Osteocyte (in vitro differentiated cells): ENCODE results near the gene SLC8A1. TPM values are rescaled to one million over a fixed set of nuclear protein-coding genes. Genes with fewer than 3 reads are reported as not detected.

Experiments
- DNase-seq: peaks from one replicate; pipeline ENCODE4 v3.0.0; 2021; ENCODE audit warnings: mixed read lengths; ENCODE audit not compliant: unreplicated experiment; ENCODE audit errors: extremely low spot score
- H3K27ac Mint-ChIP-seq: one replicate; pipeline ENCODE4 v1.8.0; 2021; ENCODE audit warnings: mild to moderate bottlenecking, mixed read lengths; ENCODE audit not compliant: unreplicated experiment
- H3K27me3 Mint-ChIP-seq: one replicate; pipeline ENCODE4 v1.8.0; 2021; ENCODE audit warnings: mixed read lengths; ENCODE audit not compliant: unreplicated experiment
- H3K36me3 Mint-ChIP-seq: one replicate; pipeline ENCODE4 v1.8.0; 2021; ENCODE audit warnings: mixed read lengths; ENCODE audit not compliant: unreplicated experiment
- H3K4me1 Mint-ChIP-seq: one replicate; pipeline ENCODE4 v1.8.0; 2021; ENCODE audit warnings: mixed read lengths; ENCODE audit not compliant: unreplicated experiment
- H3K4me3 Mint-ChIP-seq: one replicate; pipeline ENCODE4 v1.8.0; 2021; ENCODE audit warnings: mild to moderate bottlenecking, moderate library complexity, mixed read lengths; ENCODE audit not compliant: unreplicated experiment
- H3K9me3 Mint-ChIP-seq: one replicate; pipeline ENCODE4 v1.8.0; 2021; ENCODE audit warnings: mixed read lengths; ENCODE audit not compliant: unreplicated experiment
- CTCF ChIP-seq: fragments of 200-600 bp; sonication (generic); IDR thresholded peaks from 2 replicates; pipeline ENCODE4 v1.5.0; 2021; ENCODE audit warnings: antibody characterized with exemption, mild to moderate bottlenecking, moderate library complexity
- total RNA-seq: library from RNA; stranded (reverse); gene quantifications from 2 replicates; pipeline ENCODE4 v1.2.1, GENCODE V29; 2021

Gene SLC8A1
- total RNA-seq, 1 donor from 2014 or later: 17.3 TPM

DNA sequence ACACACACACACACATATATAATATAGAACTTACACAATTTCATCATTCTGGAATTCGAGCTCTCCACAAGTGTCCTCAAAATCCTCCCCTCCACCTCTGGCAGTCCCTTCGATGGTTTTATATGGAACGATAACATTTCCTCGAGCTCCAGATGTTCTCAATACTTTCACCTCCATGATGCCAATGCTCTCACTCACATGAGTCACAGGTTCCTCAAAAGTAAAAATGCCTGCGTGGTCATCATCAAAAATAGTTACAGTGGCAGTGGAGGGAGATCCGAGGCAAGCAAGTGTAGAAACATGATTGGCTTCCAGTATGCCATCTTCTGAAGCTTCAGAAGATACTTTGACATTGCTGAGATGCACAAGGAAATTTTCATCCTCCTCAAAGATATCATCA, 23.5 kb downstream of the SLC8A1 start:
- no peak for DNase-seq
- Mint-ChIP-seq H3K4me1 (peaks cover 8% of the 10 kb centered on the region), H3K4me3 (no peak overlapping the region), H3K36me3 (peaks cover 7% of the 10 kb centered on the region), H3K27me3 (no peaks in the 10 kb centered on the region), H3K9me3 (no peaks in the 10 kb centered on the region), H3K27ac (no peak overlapping the region)
- no peak for TF ChIP-seq CTCF

DNA sequence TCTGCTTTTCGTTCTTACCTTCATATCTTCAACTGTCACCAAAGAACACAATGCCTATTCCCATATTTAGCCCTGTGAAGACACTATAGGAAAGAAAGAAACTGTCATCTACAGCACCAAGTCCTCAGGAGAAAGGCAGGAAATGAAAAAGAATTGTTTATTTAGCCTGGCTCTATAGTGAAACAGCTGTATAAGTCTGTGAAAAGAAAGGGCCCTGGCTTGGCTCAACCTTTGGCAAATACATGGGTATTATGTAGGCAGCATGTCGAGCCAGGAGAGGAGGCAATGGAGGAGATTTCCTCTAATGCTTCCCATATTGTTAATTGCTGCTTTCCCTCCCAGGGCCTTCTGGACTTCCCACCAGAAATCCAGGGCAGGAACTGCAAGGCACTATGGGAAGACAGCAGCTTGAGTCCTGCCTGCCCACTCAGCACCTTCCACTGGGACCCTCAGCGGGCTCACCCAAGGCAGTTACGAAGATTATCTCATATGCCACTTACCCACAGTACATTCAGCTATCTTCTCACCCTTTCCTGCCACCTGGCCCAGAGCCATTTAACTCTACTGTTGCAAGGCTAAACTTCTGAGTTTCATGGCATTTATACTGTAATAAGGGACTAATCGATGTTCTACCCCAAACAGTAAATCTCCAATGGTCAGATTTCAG, 30.1 kb downstream of the SLC8A1 start:
- H3K4me1 Mint-ChIP-seq: no peaks in the 10 kb centered on the region

GRCh38 chr2:40420478-40420877, 31.4 kb downstream of the SLC8A1 start:
- TF ChIP-seq CTCF: no peak
- Mint-ChIP-seq H3K9me3 (no peaks in the 10 kb centered on the region), H3K27me3 (no peaks in the 10 kb centered on the region), H3K4me3 (no peak overlapping the region), H3K27ac (no peak overlapping the region), H3K4me1 (no peaks in the 10 kb centered on the region), H3K36me3 (no peaks in the 10 kb centered on the region)
- no peak for DNase-seq

More for the DNA sequence above, 30.1 kb downstream of the SLC8A1 start:
- Mint-ChIP-seq H3K27me3 (no peaks in the 10 kb centered on the region), H3K36me3 (no peaks in the 10 kb centered on the region), H3K4me3 (no peak overlapping the region), H3K9me3 (no peaks in the 10 kb centered on the region), H3K27ac (no peak overlapping the region)
- DNase-seq: no peak
- TF ChIP-seq CTCF: no peak

GRCh38 chr2:40419364-40419762, 32.5 kb downstream of the SLC8A1 start:
- H3K27me3 Mint-ChIP-seq: no peaks in the 10 kb centered on the region
- H3K4me3 Mint-ChIP-seq: no peak overlapping the region
- no peak for DNase-seq
- H3K27ac Mint-ChIP-seq: no peak overlapping the region
- no peaks in the 10 kb centered on the region for H3K4me1 Mint-ChIP-seq
- H3K36me3 Mint-ChIP-seq: no peaks in the 10 kb centered on the region
- no peaks in the 10 kb centered on the region for H3K9me3 Mint-ChIP-seq
- TF ChIP-seq CTCF: no peak

GRCh38 chr2:40418614-40419363, 33.1 kb downstream of the SLC8A1 start:
- TF ChIP-seq CTCF: no peak
- Mint-ChIP-seq H3K4me1 (no peaks in the 10 kb centered on the region), H3K27me3 (no peaks in the 10 kb centered on the region), H3K36me3 (no peaks in the 10 kb centered on the region), H3K27ac (no peak overlapping the region), H3K4me3 (no peak overlapping the region), H3K9me3 (no peaks in the 10 kb centered on the region)
- no peak for DNase-seq
